GM23248 (cell line): ENCODE measurements around the gene CWC27. TPM values are rescaled to one million over a fixed set of nuclear protein-coding genes. Genes with fewer than 3 reads are reported as not detected.

Experiments
- DNase-seq: peaks from one replicate; pipeline ENCODE4 v3.0.0-alpha.2; 2015
- H2AFZ ChIP-seq: fragments of 200-600 bp; sonication (generic); 2 replicates; pipeline ENCODE4 v1.6.1; 2016; ENCODE audit warnings: antibody characterized with exemption
- H3F3A ChIP-seq: fragments of 200-600 bp; sonication (generic); 2 replicates; pipeline ENCODE4 v1.6.1; 2016; ENCODE audit warnings: mild to moderate bottlenecking, antibody characterized with exemption, mixed run types; ENCODE audit not compliant: insufficient read depth
- H3K27ac ChIP-seq: fragments of 200-600 bp; sonication (generic); 2 replicates; pipeline ENCODE4 v1.5.1; 2016; ENCODE audit warnings: mild to moderate bottlenecking
- H3K27me3 ChIP-seq: fragments of 200-600 bp; sonication (generic); replicated peaks from 2 replicates; pipeline ENCODE4 v1.6.1; 2016; ENCODE audit warnings: mild to moderate bottlenecking; ENCODE audit not compliant: insufficient read depth
- H3K36me3 ChIP-seq: fragments of 200-600 bp; sonication (generic); 2 replicates; pipeline ENCODE4 v1.6.1; 2016; ENCODE audit warnings: low read depth, mild to moderate bottlenecking
- H3K4me1 ChIP-seq: fragments of 200-600 bp; sonication (generic); 2 replicates; pipeline ENCODE4 v1.6.1; 2016; ENCODE audit warnings: mild to moderate bottlenecking; ENCODE audit not compliant: insufficient read depth
- H3K4me2 ChIP-seq: fragments of 200-600 bp; sonication (generic); one replicate; pipeline ENCODE4 v1.6.1; 2016; ENCODE audit warnings: mild to moderate bottlenecking; ENCODE audit not compliant: unreplicated experiment
- H3K4me3 ChIP-seq: fragments of 200-600 bp; sonication (generic); 2 replicates; pipeline ENCODE4 v1.5.1; 2016; ENCODE audit warnings: mild to moderate bottlenecking
- H3K79me2 ChIP-seq: fragments of 200-600 bp; sonication (generic); 2 replicates; pipeline ENCODE4 v1.6.1; 2016; ENCODE audit warnings: mild to moderate bottlenecking; ENCODE audit not compliant: insufficient read depth
- H3K9ac ChIP-seq: fragments of 200-600 bp; sonication (generic); 2 replicates; pipeline ENCODE4 v1.6.1; 2016; ENCODE audit warnings: mild to moderate bottlenecking
- H3K9me2 ChIP-seq: fragments of 200-600 bp; sonication (generic); 2 replicates; pipeline ENCODE4 v1.6.1; 2016; ENCODE audit warnings: mixed run types, mild to moderate bottlenecking, moderate library complexity; ENCODE audit not compliant: insufficient read depth
- H3K9me3 ChIP-seq: fragments of 200-600 bp; sonication (generic); one replicate; pipeline ENCODE4 v1.6.1; 2017; ENCODE audit warnings: low read depth
- H4K20me1 ChIP-seq: fragments of 200-600 bp; sonication (generic); 2 replicates; pipeline ENCODE4 v1.6.0; 2016; ENCODE audit not compliant: insufficient read depth
- EZH2 ChIP-seq: fragments of 200-600 bp; sonication (generic); IDR thresholded peaks from 2 replicates; pipeline ENCODE4 v1.6.1; 2018; ENCODE audit warnings: antibody characterized with exemption, mild to moderate bottlenecking; ENCODE audit not compliant: insufficient read depth, poor library complexity, severe bottlenecking
- EZH2phosphoT487 ChIP-seq: fragments of 200-600 bp; sonication (generic); IDR thresholded peaks from 2 replicates; pipeline ENCODE4 v1.6.1; 2018; ENCODE audit warnings: antibody characterized with exemption, moderate library complexity, mild to moderate bottlenecking, low read depth; ENCODE audit not compliant: insufficient read depth
- WGBS, 2 experiments: methylation state at CpG; one replicate each; pipeline ENCODE4 v1.1.6; 2015 to 2017; ENCODE audit warnings: low lambda C conversion rate in 2 of 2, low coverage in 1 of 2; ENCODE audit errors: missing lambda C conversion rate in 2 of 2; 5-methylcytosine and 5-hydroxymethylcytosine counted together
- in situ Hi-C: fragments of 300-500 bp; cut with MboI; formaldehyde crosslinking; loops from 2 replicates; pipeline ENCODE4 v1.15.0; 2020
- polyA plus RNA-seq: library from polyadenylated mRNA; unstranded; fragments of >200 nt; fragmentation: Nextera tagmentation; extraction: Ambion mirVana; gene quantifications from 2 replicates; pipeline ENCODE4 v1.2.1, GENCODE V29; 2016
- total RNA-seq: library from RNA; depleted of rRNA; stranded (reverse); fragments of >200 nt; shearing (Covaris generic); gene quantifications from 2 replicates; pipeline ENCODE4 v1.2.3, GENCODE V29; 2014

CWC27 gene
- total and polyA plus RNA-seq, 2 experiments from 2014 or later, result 22.7 to 30.5 TPM

GRCh38 chr5:64788156-64788555, 19.4 kb downstream of the CWC27 start:
- 75 to 79% methylated on average over 2 of the region's 2 CpGs for WGBS, 2 experiments

GRCh38 chr5:64789457-64789856, 20.7 kb downstream of the CWC27 start:
- DNase-seq, result peak; percentile 43
- in situ Hi-C loops, result loop anchor here (10.0 kb wide), 1 partner anchor 155 kb away; no protein-coding TSS in a partner anchor
- 62 to 66% methylated on average over 3 of the region's 3 CpGs for WGBS, 2 experiments
- H2AFZ ChIP-seq, result no peak overlapping the region
- H3K27me3 ChIP-seq, result no peaks in the 10 kb centered on the region
- no peak overlapping the region for H3K4me3 ChIP-seq
- no peaks in the 10 kb centered on the region for H4K20me1 ChIP-seq
- no peaks in the 10 kb centered on the region for H3K9me3 ChIP-seq
- no peaks in the 10 kb centered on the region for H3K9me2 ChIP-seq
- no peak for TF ChIP-seq EZH2phosphoT487
- no peak for TF ChIP-seq EZH2
- H3K36me3 ChIP-seq, result peaks cover 13% of the 10 kb centered on the region; the same call in 1 of the 2 replicates
- no peak overlapping the region for H3K9ac ChIP-seq
- H3K4me2 ChIP-seq, result no peak overlapping the region
- H3K79me2 ChIP-seq, result no peaks in the 10 kb centered on the region
- no peaks in the 10 kb centered on the region for H3F3A ChIP-seq
- H3K4me1 ChIP-seq, result peaks cover 10% of the 10 kb centered on the region; the same call in 1 of the 2 replicates
- H3K27ac ChIP-seq, result no peak overlapping the region

More at GRCh38 chr5:64788156-64788555, 19.4 kb downstream of the CWC27 start:
- Histone ChIP-seq H4K20me1 (no peaks in the 10 kb centered on the region), H3K4me1 (peaks cover 10% of the 10 kb centered on the region; the same call in 1 of the 2 replicates), H3F3A (no peaks in the 10 kb centered on the region), H3K4me2 (no peak overlapping the region), H2AFZ (no peak overlapping the region), H3K27me3 (no peaks in the 10 kb centered on the region), H3K9me3 (no peaks in the 10 kb centered on the region), H3K4me3 (no peak overlapping the region), H3K79me2 (no peaks in the 10 kb centered on the region), H3K9ac (no peak overlapping the region), H3K9me2 (no peaks in the 10 kb centered on the region), H3K27ac (no peak overlapping the region), H3K36me3 (peaks cover 13% of the 10 kb centered on the region; the same call in 1 of the 2 replicates)
- DNase-seq, result no peak
- TF ChIP-seq EZH2phosphoT487 (no peak), EZH2 (no peak)
- in situ Hi-C loops, result loop anchor here (10.0 kb wide), 1 partner anchor 153 kb away; no protein-coding TSS in a partner anchor

GRCh38 chr5:64790210-64790609, 21.5 kb downstream of the CWC27 start:
- Histone ChIP-seq H3K79me2 (no peaks in the 10 kb centered on the region), H3K36me3 (peaks cover 9% of the 10 kb centered on the region; the same call in 1 of the 2 replicates), H3K9me2 (no peaks in the 10 kb centered on the region), H3K4me2 (no peak overlapping the region), H3F3A (no peaks in the 10 kb centered on the region), H3K4me3 (no peak overlapping the region), H2AFZ (no peak overlapping the region), H3K9ac (no peak overlapping the region), H3K4me1 (peaks cover 10% of the 10 kb centered on the region; the same call in 1 of the 2 replicates), H3K9me3 (no peaks in the 10 kb centered on the region), H3K27ac (no peak overlapping the region), H4K20me1 (no peaks in the 10 kb centered on the region), H3K27me3 (no peaks in the 10 kb centered on the region)
- TF ChIP-seq EZH2, result no peak
- 0 out of 2 replicates have a peak, but pooled peaks have one; percentile 46 for TF ChIP-seq EZH2phosphoT487
- in situ Hi-C loops, result no loop called here
- 21 to 30% methylated on average over 1 of the region's 1 CpG for WGBS, 2 experiments
- DNase-seq, result peak; percentile 19

- Histone ChIP-seq H3K9me2 (no peaks in the 10 kb centered on the region), H3K36me3 (0 out of 2 replicates have a peak, but pooled peaks cover 9% of the 10 kb centered on the region), H3K4me2 (no peak overlapping the region), H3K4me1 (peaks cover 10% of the 10 kb centered on the region; the same call in 1 of the 2 replicates), H3K4me3 (no peak overlapping the region), H3K9ac (no peak overlapping the region), H3F3A (no peaks in the 10 kb centered on the region), H4K20me1 (no peaks in the 10 kb centered on the region), H3K9me3 (no peaks in the 10 kb centered on the region), H3K27me3 (no peaks in the 10 kb centered on the region), H3K79me2 (no peaks in the 10 kb centered on the region), H3K27ac (no peak overlapping the region), H2AFZ (no peak overlapping the region)
- TF ChIP-seq EZH2 (no peak), EZH2phosphoT487 (no peak)
- in situ Hi-C loops, result no loop called here
- DNase-seq, result no peak
These were observed 23.7 kb downstream of the CWC27 start for GRCh38 chr5:64792469-64792868.
